Measurements from ENCODE around the gene MFSD2A.
A peak's percentile ranks its signal among the peaks of the same experiment; 100 is the strongest.

Gene MFSD2A

DNA sequence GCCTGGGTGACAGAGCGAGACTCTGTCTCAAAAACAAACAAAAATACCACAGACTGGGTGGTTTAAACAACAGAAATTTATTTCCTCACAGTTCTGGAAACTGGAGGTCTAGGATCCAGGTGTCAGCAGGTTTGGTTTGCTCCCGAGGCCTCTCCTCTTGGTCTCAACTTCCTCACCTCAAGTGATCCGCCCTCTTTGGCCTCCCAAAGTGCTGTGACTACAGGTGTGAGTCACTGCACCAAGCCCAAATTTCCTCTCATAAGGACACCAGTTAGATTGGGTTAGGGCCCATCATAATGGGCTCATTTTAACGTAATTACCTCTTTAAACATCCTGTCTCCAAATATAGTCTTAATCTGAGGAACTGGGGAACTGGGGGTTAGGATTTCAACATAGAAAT lies 35.5 kb downstream of the MFSD2A start:
- DNase-seq (ENCODE audit: extremely low read depth, insufficient read length) = no peak
- TF ChIP-seq, protein P1, sequence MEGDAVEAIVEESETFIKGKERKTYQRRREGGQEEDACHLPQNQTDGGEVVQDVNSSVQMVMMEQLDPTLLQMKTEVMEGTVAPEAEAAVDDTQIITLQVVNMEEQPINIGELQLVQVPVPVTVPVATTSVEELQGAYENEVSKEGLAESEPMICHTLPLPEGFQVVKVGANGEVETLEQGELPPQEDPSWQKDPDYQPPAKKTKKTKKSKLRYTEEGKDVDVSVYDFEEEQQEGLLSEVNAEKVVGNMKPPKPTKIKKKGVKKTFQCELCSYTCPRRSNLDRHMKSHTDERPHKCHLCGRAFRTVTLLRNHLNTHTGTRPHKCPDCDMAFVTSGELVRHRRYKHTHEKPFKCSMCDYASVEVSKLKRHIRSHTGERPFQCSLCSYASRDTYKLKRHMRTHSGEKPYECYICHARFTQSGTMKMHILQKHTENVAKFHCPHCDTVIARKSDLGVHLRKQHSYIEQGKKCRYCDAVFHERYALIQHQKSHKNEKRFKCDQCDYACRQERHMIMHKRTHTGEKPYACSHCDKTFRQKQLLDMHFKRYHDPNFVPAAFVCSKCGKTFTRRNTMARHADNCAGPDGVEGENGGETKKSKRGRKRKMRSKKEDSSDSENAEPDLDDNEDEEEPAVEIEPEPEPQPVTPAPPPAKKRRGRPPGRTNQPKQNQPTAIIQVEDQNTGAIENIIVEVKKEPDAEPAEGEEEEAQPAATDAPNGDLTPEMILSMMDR (IDR thresholded peaks at IDR 0.05; ENCODE audit: insufficient read depth, low read length, poor library complexity, severe bottlenecking) = no peak

DNA sequence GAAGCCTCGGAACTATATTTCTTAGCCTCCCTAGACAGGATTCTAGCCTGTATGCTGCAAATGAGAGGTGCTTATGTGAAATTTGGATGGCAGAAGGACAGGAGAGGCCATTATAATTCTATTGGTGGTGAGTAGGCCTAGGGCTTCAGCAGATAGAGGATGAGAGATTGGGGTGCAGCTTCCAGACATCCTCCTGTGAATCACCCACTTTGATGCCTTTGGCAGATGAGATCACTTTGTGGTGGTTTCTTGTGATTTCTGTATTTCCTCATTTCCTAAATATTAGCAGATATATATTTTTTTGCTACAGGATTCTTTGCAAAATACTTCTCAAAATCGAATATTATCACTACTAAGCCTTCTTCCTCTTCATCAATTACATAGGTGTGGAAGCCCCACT lies 37.3 kb downstream of the MFSD2A start:
- no peak for DNase-seq (ENCODE audit: extremely low read depth, insufficient read length)
- H3K4me3 ChIP-seq (replicated peaks; ENCODE audit: low read depth, low read length) = no peak overlapping the region
- no peaks in the 10 kb centered on the region for H3K36me3 ChIP-seq (ENCODE audit: control insufficient read depth, insufficient read depth, low read length)
- TF ChIP-seq, protein P1 (IDR thresholded peaks at IDR 0.05; ENCODE audit: insufficient read depth, low read length, poor library complexity, severe bottlenecking) = no peak
- no peaks in the 10 kb centered on the region for H3K27me3 ChIP-seq (replicated peaks; ENCODE audit: control insufficient read depth, insufficient read depth, low read length)

More for the DNA sequence above, 35.5 kb downstream of the MFSD2A start:
- Histone ChIP-seq H3K27me3 (replicated peaks; ENCODE audit: control insufficient read depth, insufficient read depth, low read length) (no peaks in the 10 kb centered on the region), H3K36me3 (ENCODE audit: control insufficient read depth, insufficient read depth, low read length) (no peaks in the 10 kb centered on the region), H3K4me3 (replicated peaks; ENCODE audit: low read depth, low read length) (no peak overlapping the region)

DNA sequence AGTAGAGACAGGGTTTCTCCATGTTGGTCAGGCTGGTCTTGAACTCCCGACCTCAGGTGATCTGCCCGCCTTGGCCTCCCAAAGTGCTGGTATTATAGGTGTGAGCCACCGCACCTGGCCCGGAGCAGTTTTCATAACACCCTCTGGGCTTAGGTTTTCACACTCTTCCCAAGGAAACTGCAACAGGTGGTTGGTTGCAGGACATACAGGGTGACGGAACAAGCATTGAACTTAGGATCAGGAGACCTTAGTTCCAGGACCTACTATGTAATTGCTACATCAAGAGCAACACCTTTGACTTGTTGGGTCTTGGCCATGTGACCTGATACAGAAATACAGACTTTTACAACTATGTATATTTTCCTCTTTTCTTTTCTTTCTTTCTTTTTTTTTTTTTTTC lies 37.9 kb downstream of the MFSD2A start:
- Histone ChIP-seq H3K27me3 (replicated peaks; ENCODE audit: control insufficient read depth, insufficient read depth, low read length) (no peaks in the 10 kb centered on the region), H3K36me3 (ENCODE audit: control insufficient read depth, insufficient read depth, low read length) (no peaks in the 10 kb centered on the region), H3K4me3 (replicated peaks; ENCODE audit: low read depth, low read length) (no peak overlapping the region)
- DNase-seq (ENCODE audit: extremely low read depth, insufficient read length) = no peak
- TF ChIP-seq, protein P1 (IDR thresholded peaks at IDR 0.05; ENCODE audit: insufficient read depth, low read length, poor library complexity, severe bottlenecking) = no peak

DNA sequence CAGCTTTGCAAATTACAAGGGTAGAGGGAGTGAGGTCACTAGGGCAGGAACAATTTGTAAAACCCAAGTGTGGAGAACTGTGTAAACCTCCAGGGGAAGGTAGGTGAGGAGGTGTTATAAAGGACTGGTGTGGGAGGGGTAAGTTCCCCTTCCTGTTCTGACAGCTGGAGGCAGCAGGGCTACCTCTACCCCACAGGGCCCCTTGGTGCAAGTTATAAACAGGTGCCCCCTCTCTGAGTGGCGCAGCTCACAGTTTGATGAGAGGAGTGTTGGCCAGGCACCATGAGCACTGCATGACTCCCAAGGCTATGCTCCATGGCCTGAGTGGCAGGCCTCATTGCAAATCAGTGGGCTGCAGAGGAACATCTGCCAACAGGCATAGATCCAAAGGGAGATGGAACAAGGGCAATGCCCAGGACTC lies 41.0 kb downstream of the MFSD2A start:
- DNase-seq (ENCODE audit: extremely low read depth, insufficient read length) = peak; percentile 52
- TF ChIP-seq, protein P1 (IDR thresholded peaks at IDR 0.05; ENCODE audit: insufficient read depth, low read length, poor library complexity, severe bottlenecking) = no peak
- H3K27me3 ChIP-seq (replicated peaks; ENCODE audit: control insufficient read depth, insufficient read depth, low read length) = no peaks in the 10 kb centered on the region
- H3K36me3 ChIP-seq (ENCODE audit: control insufficient read depth, insufficient read depth, low read length) = no peaks in the 10 kb centered on the region
- H3K4me3 ChIP-seq (replicated peaks; ENCODE audit: low read depth, low read length) = no peak overlapping the region

DNA sequence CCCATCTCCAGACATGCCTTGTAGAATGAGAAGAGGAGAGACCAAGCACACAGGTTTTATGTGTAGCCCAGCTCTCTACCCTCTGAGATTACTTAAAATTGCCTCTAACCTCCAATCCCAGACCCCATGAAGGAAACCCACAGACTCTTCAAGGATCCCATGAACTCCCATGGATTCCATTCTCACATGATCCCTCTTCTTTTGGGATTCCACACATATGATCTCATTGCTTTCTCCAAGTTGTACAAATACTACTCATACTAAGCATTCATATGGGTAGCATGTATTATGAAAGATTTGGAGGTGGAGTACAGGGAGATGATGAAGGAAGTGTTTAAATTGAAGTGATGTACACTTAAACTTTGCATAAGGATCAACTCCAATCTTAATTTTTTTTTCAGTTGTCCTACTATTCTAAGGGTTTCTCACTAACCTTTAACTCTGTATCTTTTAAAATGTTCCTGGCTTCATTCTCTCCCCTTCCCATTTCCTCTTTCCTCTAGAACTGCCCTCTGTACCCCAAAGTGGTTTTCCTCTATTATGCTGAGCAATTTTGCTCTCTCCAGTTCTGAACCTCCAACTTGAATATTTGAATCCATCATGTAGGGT lies 41.6 kb downstream of the MFSD2A start:
- Histone ChIP-seq H3K4me3 (replicated peaks; ENCODE audit: low read depth, low read length) (no peak overlapping the region), H3K36me3 (ENCODE audit: control insufficient read depth, insufficient read depth, low read length) (no peaks in the 10 kb centered on the region), H3K27me3 (replicated peaks; ENCODE audit: control insufficient read depth, insufficient read depth, low read length) (no peaks in the 10 kb centered on the region)
- TF ChIP-seq, protein P1 (IDR thresholded peaks at IDR 0.05; ENCODE audit: insufficient read depth, low read length, poor library complexity, severe bottlenecking) = no peak
- no peak for DNase-seq (ENCODE audit: extremely low read depth, insufficient read length)

DNA sequence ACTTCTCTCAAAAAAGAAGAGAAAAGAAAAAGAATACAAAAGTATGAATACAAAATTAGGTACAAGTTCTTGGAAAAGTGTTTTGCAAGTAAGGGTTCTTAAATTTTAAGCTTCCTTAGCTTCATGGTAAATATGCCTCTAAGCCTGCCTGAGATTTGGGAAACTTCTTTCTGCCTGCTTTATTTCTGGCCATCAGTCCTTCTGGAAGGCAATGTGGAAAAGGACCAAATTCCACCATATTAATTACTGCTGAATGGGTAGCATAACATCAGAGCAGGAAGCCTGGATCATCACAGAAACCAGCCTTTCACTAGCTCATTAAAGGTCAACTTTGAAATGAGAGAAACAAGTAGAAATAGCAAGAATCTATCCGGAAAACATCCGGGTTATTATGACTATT lies 46.5 kb downstream of the MFSD2A start:
- TF ChIP-seq, protein P1 (IDR thresholded peaks at IDR 0.05; ENCODE audit: insufficient read depth, low read length, poor library complexity, severe bottlenecking) = no peak
- Histone ChIP-seq H3K36me3 (ENCODE audit: control insufficient read depth, insufficient read depth, low read length) (no peaks in the 10 kb centered on the region), H3K4me3 (replicated peaks; ENCODE audit: low read depth, low read length) (no peak overlapping the region), H3K27me3 (replicated peaks; ENCODE audit: control insufficient read depth, insufficient read depth, low read length) (no peaks in the 10 kb centered on the region)
- no peak for DNase-seq (ENCODE audit: extremely low read depth, insufficient read length)
